GM21528 (cell line): ENCODE results near the gene TMEM181.
"Not testable (repeated sequence)": the region's sequence is repeated elsewhere in the genome, so short reads cannot be mapped to it uniquely, and the experiment has no call there.

Experiments used
- ATAC-seq: cut with Tn5 transposase; IDR thresholded peaks from one replicate; pipeline ENCODE4 v1.9.1; 2021; ENCODE audit warnings: mild to moderate bottlenecking, moderate library complexity; ENCODE audit not compliant: unreplicated experiment, low FRiP score

The TMEM181 gene

GRCh38 chr6:158618289-158618688 is 58.4 kb downstream of the TMEM181 start:
- not testable (repeated sequence) for ATAC-seq

GRCh38 chr6:158619922-158620801 is 60.3 kb downstream of the TMEM181 start:
- no peak for ATAC-seq

- no peak for ATAC-seq
Observed at GRCh38 chr6:158620963-158621693, 61.2 kb downstream of the TMEM181 start.

DNA sequence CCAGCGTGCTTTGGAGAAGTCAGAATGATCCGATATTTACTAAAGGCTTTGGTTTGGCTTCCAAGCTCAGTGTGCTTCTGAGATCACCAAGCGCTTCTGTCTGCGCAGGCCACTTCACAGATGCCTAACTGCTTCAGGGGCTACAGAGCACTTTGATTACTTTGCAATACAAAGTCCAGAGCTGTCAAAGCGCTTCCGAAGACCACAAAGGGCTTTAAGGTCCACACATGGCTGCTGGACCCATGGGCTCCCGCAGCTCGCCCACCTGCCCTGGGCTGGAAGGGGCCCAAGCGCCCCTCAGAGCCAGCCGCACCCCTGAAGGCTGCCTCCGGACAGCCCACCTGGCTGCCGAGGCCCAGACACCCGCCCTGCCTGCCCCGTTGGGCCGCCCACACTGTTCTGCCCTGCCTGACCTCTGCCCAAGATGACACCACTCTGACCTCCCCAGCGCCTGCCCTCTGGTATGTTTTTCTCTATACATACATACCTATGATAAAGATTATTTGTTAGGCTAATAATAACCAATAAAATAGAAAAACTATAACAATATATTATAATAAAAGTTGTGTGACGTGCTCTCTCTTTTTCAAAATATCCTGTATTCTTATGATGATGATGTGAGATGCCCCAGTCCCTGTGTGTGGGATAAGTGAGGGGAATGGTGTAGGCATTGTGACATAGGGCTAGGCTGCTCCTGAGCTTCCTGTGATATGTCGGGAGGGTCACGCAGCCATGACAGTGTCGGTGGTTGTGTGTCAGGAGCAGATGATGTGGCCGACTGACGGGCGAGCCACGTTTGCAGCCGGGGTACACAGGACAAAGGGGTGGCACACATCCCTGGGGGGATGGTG is 62.0 kb downstream of the TMEM181 start:
- ATAC-seq: no peak

DNA sequence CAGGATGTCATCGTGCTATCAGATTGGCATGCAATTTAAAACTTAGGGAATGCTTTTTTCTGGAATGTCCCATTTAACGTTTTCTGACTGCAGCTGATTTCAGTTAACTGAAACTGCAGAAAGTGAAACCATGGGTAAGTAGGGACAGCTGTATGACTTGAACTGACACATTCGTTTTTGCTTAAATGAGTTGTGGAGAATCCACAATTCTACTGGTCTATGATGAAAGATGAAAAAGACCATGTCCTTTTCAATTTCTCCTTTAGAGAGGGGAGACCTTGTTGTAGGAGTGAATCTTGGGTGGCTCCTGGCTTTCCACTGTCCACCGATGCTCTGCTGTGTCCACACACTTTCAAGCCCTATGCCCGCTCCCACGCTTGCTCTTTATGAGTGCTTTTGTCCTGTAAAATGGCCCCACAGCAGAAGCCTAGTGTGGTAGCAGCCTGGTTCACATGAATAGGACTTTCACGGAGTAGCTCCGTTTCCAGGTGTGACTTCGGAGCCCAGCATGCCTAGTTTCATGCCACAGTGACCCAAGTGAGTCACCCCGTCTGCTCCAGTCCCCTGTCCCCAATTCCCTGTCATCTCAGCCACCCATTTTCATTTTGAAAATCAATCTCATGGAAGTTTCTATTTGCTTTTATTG is 62.8 kb downstream of the TMEM181 start:
- ATAC-seq: no peak

- ATAC-seq: no peak
Observed at GRCh38 chr6:158624684-158625682, 65.1 kb downstream of the TMEM181 start.

- no peak for ATAC-seq
Observed at GRCh38 chr6:158625881-158626305, 66.0 kb downstream of the TMEM181 start.

- ATAC-seq: no peak
Observed at GRCh38 chr6:158626360-158627167, 66.7 kb downstream of the TMEM181 start.

DNA sequence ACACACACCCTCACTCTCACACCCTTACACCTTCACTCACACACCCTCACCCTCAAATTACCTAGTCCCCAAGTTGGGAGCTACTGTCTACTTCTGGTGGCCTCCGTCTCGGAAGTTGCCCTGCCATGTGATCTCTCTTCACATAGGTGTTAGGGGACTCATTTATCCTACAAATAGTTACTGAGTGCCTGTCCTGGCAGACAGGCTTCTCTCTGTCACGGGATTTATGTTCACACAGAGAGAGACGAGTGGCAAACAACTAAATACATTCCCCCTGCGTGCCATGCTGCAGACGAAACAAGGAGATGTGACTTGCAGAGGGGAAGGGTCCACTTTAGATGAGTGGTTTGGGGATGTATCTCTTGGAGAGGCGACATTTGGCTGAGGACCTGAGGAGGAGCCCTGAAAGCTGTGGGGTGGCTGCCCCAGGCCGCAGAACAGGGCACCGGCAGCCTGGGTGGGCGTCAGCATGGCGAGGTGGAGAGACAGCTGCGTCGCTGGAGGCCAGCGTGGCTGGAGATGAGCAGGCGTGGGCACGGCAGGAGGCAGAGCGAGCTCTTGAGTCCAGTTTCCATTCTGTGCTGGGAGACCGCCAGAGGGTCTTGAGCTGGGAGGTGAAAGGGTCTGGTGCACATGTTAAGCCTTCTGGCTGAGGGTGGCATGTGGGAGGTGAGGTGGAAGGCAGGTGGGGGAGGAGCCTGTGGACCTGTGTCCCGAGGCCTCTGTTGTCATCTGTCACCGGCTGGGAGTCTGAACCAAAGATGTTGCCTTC is 67.5 kb downstream of the TMEM181 start:
- ATAC-seq: no peak

GRCh38 chr6:158627940-158628211 is 68.0 kb downstream of the TMEM181 start:
- ATAC-seq: no peak

GRCh38 chr6:158628542-158628941 is 68.7 kb downstream of the TMEM181 start:
- ATAC-seq: no peak

DNA sequence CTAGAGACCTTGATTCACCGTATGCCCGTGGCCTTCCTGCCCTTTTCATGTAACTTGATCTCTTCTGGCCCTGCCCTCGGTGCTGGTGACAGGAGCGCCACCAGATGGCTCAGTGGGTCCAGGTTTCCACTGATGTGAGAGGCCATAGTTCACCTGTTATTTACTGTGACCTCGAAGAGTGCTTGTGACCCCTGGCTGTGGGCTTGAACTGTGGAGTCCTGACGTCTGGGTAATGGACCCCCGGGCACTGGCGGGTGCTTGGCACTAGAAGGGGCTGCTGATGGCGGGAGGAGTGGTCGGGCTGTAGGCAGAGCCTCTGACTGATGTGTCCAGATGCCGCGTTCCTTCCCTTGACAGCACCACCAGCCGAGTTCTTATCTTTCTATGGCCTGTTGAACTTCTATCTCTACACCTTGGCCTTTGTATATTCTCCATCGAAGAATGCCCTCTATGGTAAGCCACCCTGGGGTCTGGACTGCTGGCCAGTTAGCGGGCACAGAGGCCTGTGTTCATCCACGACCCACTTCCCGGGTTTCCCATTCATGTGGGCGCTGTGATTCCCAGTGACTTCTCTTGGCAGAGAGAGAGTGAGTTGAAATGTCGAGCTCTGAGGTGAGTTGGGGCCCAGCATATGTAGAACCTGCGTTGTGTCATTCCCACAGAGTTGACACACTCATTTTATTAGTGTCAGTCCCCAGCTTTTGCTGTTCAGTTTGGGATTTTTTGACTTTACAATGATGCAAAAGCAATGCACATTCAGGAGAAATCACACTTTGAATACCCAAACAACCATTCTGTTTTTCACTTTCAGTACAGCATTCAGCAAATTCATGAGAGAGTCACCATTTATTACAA is 69.7 kb downstream of the TMEM181 start:
- ATAC-seq: no peak

- ATAC-seq: no peak
Observed at GRCh38 chr6:158630938-158631616, 71.2 kb downstream of the TMEM181 start.

GRCh38 chr6:158631678-158632537 is 72.0 kb downstream of the TMEM181 start:
- no peak for ATAC-seq

- not testable (repeated sequence) for ATAC-seq
Observed at GRCh38 chr6:158632538-158633119, 72.7 kb downstream of the TMEM181 start.
